ENCODE results near the gene TRIP4. TPM values are rescaled to one million over a fixed set of nuclear protein-coding genes. Genes with fewer than 3 reads are reported as not detected.
"Not testable (repeated sequence)": the region's sequence is repeated elsewhere in the genome, so short reads cannot be mapped to it uniquely, and the experiment has no call there.

The TRIP4 gene
- total and polyA plus RNA-seq, 4 donors = 6.3 to 10.7 (median 7.6) TPM

DNA sequence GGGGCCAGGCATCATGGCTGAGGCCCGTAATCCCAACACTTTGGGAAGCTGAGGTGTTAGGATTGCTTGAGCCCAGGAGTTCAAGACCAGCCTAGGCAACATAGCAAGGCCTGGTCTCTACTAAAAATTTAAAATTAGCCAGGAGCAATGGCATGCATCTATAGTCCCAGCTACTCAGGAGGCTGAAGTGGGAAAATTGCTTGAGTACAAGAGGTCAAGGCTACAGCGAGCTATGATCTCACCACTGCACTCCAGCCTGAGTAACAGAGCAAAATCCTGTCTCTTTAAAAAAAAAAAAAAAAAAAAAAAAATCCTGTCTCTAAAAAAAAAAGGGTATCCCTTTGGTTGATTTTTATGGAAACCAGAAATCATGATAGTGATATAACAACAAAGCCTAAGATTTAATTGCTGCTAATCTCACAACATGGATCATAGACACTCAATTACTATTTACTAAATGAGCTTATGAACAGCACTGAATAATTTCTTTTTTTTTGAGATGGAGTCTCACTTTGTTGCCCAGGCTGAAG, 18.5 kb upstream of the TRIP4 start (continued):
- TF ChIP-seq, protein P1, sequence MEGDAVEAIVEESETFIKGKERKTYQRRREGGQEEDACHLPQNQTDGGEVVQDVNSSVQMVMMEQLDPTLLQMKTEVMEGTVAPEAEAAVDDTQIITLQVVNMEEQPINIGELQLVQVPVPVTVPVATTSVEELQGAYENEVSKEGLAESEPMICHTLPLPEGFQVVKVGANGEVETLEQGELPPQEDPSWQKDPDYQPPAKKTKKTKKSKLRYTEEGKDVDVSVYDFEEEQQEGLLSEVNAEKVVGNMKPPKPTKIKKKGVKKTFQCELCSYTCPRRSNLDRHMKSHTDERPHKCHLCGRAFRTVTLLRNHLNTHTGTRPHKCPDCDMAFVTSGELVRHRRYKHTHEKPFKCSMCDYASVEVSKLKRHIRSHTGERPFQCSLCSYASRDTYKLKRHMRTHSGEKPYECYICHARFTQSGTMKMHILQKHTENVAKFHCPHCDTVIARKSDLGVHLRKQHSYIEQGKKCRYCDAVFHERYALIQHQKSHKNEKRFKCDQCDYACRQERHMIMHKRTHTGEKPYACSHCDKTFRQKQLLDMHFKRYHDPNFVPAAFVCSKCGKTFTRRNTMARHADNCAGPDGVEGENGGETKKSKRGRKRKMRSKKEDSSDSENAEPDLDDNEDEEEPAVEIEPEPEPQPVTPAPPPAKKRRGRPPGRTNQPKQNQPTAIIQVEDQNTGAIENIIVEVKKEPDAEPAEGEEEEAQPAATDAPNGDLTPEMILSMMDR (IDR thresholded peaks at IDR 0.05; ENCODE audit: low read depth, low read length, missing input control) = no peak
- TF ChIP-seq SP1 (IDR thresholded peaks at IDR 0.05) = no peak
- TF ChIP-seq NR2F2 (IDR thresholded peaks at IDR 0.05) = no peak
- TF ChIP-seq HNF4A (conservative IDR thresholded peaks at IDR 0.05) = no peak

DNA sequence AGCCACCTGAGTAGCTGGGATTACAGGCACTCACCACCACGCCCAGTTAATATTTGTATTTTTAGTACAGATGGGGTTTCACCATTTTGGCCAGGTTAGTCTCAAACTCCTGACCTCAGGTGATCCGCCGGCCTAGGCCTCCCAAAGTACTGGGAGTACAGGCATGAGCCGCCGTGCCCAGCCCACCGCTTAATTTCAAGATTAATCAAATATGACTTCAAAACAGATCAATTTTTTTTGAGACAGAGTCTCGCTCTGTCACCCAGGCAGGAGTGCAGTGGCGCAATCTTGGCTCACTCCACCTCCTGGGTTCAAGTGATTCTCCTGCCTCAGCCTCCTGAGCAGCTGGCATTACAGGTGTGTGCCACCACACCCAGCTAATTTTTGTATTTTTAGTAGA, 16.3 kb upstream of the TRIP4 start:
- not testable (repeated sequence) for H3K4me3 ChIP-seq (ENCODE audit: low read depth in 1 of 3, low read length in 3 of 3); H3K36me3 ChIP-seq (ENCODE audit: control insufficient read depth in 4 of 4, insufficient read depth in 3 of 4, low read depth in 1 of 4, low read length in 3 of 4)

DNA sequence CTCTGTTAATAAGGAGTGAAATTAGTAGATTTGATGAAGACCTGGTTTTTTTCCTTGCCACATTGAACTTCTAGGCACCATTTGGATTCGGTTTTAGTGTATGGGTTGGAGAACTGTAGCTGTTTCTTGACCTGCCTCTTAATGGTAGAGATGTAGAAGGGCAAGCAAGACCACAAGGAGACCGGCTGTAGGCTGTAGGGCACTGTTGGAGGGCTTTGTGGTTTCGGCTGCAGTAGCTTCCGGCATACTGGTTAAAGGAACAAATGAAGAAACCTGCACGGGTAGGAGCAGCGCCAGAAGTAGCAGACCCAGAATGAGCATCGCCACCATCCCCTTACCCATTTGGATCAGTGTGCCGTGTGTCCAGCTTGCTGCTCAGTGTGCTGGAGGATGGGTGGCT, 14.3 kb upstream of the TRIP4 start:
- DNase-seq (ENCODE audit: low spot score) = no peak
- no peaks in the 10 kb centered on the region for H3K36me3 ChIP-seq (ENCODE audit: control insufficient read depth in 4 of 4, insufficient read depth in 3 of 4, low read depth in 1 of 4, low read length in 3 of 4)
- no peak overlapping the region for H3K4me3 ChIP-seq (ENCODE audit: low read depth in 1 of 3, low read length in 3 of 3)
- no peaks in the 10 kb centered on the region for H3K4me1 ChIP-seq (ENCODE audit: control insufficient read depth in 4 of 4, insufficient read depth in 4 of 4, low read length in 3 of 4)
- no peak overlapping the region for H3K9ac ChIP-seq (ENCODE audit: low read depth in 1 of 2, low read length in 2 of 2)
- no peak overlapping the region for H3K27ac ChIP-seq (ENCODE audit: low read depth in 1 of 2, low read length in 2 of 2)
- H3K9me3 ChIP-seq (ENCODE audit: control insufficient read depth in 4 of 4, low read length in 3 of 4) = no peaks in the 10 kb centered on the region
- no peaks in the 10 kb centered on the region for H3K27me3 ChIP-seq (ENCODE audit: control insufficient read depth in 4 of 4, insufficient read depth in 4 of 4, low read length in 3 of 4)
- 91% methylated on average over 8 of the region's 8 CpGs for WGBS
- TF ChIP-seq, protein P2, sequence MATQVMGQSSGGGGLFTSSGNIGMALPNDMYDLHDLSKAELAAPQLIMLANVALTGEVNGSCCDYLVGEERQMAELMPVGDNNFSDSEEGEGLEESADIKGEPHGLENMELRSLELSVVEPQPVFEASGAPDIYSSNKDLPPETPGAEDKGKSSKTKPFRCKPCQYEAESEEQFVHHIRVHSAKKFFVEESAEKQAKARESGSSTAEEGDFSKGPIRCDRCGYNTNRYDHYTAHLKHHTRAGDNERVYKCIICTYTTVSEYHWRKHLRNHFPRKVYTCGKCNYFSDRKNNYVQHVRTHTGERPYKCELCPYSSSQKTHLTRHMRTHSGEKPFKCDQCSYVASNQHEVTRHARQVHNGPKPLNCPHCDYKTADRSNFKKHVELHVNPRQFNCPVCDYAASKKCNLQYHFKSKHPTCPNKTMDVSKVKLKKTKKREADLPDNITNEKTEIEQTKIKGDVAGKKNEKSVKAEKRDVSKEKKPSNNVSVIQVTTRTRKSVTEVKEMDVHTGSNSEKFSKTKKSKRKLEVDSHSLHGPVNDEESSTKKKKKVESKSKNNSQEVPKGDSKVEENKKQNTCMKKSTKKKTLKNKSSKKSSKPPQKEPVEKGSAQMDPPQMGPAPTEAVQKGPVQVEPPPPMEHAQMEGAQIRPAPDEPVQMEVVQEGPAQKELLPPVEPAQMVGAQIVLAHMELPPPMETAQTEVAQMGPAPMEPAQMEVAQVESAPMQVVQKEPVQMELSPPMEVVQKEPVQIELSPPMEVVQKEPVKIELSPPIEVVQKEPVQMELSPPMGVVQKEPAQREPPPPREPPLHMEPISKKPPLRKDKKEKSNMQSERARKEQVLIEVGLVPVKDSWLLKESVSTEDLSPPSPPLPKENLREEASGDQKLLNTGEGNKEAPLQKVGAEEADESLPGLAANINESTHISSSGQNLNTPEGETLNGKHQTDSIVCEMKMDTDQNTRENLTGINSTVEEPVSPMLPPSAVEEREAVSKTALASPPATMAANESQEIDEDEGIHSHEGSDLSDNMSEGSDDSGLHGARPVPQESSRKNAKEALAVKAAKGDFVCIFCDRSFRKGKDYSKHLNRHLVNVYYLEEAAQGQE (IDR thresholded peaks at IDR 0.05) = no peak
- TF ChIP-seq, protein P3, sequence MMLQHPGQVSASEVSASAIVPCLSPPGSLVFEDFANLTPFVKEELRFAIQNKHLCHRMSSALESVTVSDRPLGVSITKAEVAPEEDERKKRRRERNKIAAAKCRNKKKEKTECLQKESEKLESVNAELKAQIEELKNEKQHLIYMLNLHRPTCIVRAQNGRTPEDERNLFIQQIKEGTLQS (IDR thresholded peaks at IDR 0.05) = no peak

More for the DNA sequence above, 16.3 kb upstream of the TRIP4 start:
- H3K4me1 ChIP-seq (ENCODE audit: control insufficient read depth in 4 of 4, insufficient read depth in 4 of 4, low read length in 3 of 4); H3K27ac ChIP-seq (ENCODE audit: low read depth in 1 of 2, low read length in 2 of 2); H3K9ac ChIP-seq (ENCODE audit: low read depth in 1 of 2, low read length in 2 of 2); H3K9me3 ChIP-seq (ENCODE audit: control insufficient read depth in 4 of 4, low read length in 3 of 4); H3K27me3 ChIP-seq (ENCODE audit: control insufficient read depth in 4 of 4, insufficient read depth in 4 of 4, low read length in 3 of 4); DNase-seq (ENCODE audit: low spot score): not testable (repeated sequence)
- 97% methylated on average over 8 of the region's 8 CpGs for WGBS

DNA sequence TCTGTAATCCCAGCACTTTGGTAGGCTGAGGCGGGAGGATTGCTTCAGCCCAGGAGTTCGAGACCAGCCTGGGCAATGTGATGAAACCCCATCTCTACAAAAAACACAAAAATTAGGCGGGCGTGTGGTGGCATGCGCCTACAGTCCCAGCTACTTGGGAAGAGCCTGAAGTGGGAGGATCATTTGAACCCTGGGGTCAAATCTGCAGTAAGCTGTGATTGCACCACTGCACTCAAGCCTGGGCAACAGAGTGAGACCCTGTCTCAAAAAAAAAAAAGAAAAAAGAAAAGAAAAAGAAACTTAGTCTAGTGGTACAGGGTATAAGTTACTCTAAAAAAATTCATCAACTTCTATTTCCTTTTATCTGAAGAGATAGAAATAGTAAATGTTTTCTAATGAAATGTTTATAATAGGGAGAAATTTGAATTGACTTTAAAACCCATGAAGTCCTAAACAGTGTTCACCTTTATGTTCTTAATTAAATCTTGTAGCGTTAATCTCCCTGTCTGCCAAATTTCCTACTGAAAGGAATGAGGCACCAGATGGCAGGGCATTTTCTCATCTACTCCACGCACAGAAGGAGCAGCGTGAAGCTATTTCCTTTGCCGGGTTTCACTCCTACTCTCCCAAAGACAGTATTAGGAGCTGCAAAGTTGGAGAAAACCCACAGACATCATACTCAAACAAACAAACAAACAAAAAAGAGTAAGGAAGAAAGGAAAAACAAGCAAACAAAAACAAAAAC, 8.2 kb upstream of the TRIP4 start:
- Histone ChIP-seq H3K27me3 (ENCODE audit: control insufficient read depth in 4 of 4, insufficient read depth in 4 of 4, low read length in 3 of 4) (no peaks in the 10 kb centered on the region), H3K4me1 (ENCODE audit: control insufficient read depth in 4 of 4, insufficient read depth in 4 of 4, low read length in 3 of 4) (peaks cover 1 to 12% (median 6%) of the 10 kb centered on the region in 4 donors), H3K4me3 (ENCODE audit: low read depth in 1 of 3, low read length in 3 of 3) (no peak overlapping the region), H3K9ac (ENCODE audit: low read depth in 1 of 2, low read length in 2 of 2) (no peak overlapping the region), H3K27ac (ENCODE audit: low read depth in 1 of 2, low read length in 2 of 2) (no peak overlapping the region), H3K36me3 (ENCODE audit: control insufficient read depth in 4 of 4, insufficient read depth in 3 of 4, low read depth in 1 of 4, low read length in 3 of 4) (no peaks in the 10 kb centered on the region), H3K9me3 (ENCODE audit: control insufficient read depth in 4 of 4, low read length in 3 of 4) (no peaks in the 10 kb centered on the region)
- no peak for TF ChIP-seq EGR1 (IDR thresholded peaks at IDR 0.05; ENCODE audit: low read depth in 2 of 2)
- TF ChIP-seq HNF4A (conservative IDR thresholded peaks at IDR 0.05) = no peak
- TF ChIP-seq, protein P3 (IDR thresholded peaks at IDR 0.05) = no peak
- WGBS = 80% methylated on average over 9 of the region's 9 CpGs
- no peak for DNase-seq (ENCODE audit: low spot score)

DNA sequence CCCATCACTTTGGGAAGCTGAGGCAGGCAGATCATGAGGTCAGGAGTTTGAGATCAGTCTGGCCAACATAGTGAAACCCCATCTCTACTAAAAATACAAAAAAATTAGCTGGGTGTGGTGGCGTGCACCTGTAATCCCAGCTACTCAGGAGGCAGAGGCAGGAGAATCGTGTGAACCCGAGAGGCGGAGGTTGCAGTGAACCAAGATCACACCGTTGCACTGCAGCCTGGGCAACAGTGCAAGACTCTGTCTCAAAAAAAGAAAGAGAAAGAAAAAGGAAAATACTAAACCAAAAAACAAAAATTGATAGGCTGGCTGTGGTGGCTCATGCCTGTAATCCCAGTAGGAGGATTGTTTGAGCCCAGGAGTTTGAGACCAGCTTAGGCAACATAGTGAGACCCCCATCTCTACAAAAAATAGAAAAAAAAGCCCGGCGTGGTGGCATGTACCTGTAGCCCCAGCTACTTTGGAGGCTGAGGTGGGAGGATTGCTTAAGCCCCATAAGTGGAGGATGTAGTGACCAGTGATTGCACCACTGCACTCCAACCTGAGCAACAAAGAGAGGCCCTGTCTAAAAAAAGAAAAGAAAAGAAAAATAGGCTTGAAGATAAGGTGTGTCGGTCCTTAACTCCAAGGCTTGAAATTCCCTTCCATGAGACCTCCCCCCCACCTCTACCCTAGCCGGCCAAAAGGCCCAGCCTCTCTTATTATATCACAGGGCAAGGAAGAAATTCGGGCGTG, 7.3 kb upstream of the TRIP4 start:
- WGBS = 69% methylated on average over 11 of the region's 11 CpGs
- Histone ChIP-seq H3K4me3 (ENCODE audit: low read depth in 1 of 3, low read length in 3 of 3) (peak overlapping the region in 1 of 3 donors; percentile 48), H3K4me1 (ENCODE audit: control insufficient read depth in 4 of 4, insufficient read depth in 4 of 4, low read length in 3 of 4) (peaks cover 1 to 12% (median 6%) of the 10 kb centered on the region in 4 donors)
- not testable (repeated sequence) for H3K9ac ChIP-seq (ENCODE audit: low read depth in 1 of 2, low read length in 2 of 2); H3K27ac ChIP-seq (ENCODE audit: low read depth in 1 of 2, low read length in 2 of 2); H3K27me3 ChIP-seq (ENCODE audit: control insufficient read depth in 4 of 4, insufficient read depth in 4 of 4, low read length in 3 of 4); H3K9me3 ChIP-seq (ENCODE audit: control insufficient read depth in 4 of 4, low read length in 3 of 4); H3K36me3 ChIP-seq (ENCODE audit: control insufficient read depth in 4 of 4, insufficient read depth in 3 of 4, low read depth in 1 of 4, low read length in 3 of 4); DNase-seq (ENCODE audit: low spot score)
